Tibial nerve (tissue), 4 donors: ENCODE data around the gene UBN2.

ENCODE experiments used
- CTCF ChIP-seq, 5 experiments: fragments of 200-600 bp in 3 of 5; fragments of 450-650 bp in 2 of 5; sonication (generic) in 3 of 5; IDR thresholded peaks; one replicate each; pipeline ENCODE4 v1.5.1; 2016 to 2019; ENCODE audit warnings: antibody characterized with exemption in 5 of 5, mild to moderate bottlenecking in 3 of 5, moderate library complexity in 2 of 5
- EP300 ChIP-seq, 2 donors: sonication (generic); formaldehyde crosslinking; IDR thresholded peaks; one replicate each; pipeline ENCODE4 v1.6.1; 2017; ENCODE audit warnings: antibody characterized with exemption in 2 of 2, mild to moderate bottlenecking in 1 of 2
- POLR2A ChIP-seq, 2 donors: fragments of 450-650 bp; IDR thresholded peaks; one replicate each; pipeline ENCODE4 v1.6.1; 2017; ENCODE audit warnings: antibody characterized with exemption in 2 of 2, mild to moderate bottlenecking in 2 of 2, moderate library complexity in 2 of 2

DNA sequence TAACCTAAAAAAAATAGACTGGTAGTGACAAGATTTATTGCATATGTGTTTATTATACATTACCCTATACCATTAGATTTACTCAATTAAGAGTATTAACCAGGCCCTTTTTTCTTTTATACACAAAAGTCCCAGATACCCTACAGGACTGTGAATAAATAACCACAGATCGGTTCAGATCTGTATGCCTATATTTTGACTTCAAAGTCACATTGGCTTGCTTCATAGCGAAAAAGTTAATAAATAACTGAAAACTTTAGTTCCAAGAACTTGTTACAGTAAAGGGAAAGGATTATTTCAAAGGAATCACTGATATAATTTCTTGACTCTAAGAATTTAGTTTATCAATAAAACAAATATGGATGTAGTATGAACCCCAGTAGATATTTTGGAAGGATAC lies 68.3 kb downstream of the UBN2 start:
- no peak for TF ChIP-seq POLR2A (IDR thresholded peaks at IDR 0.05)
- TF ChIP-seq CTCF (IDR thresholded peaks at IDR 0.05): no peak
- TF ChIP-seq EP300 (IDR thresholded peaks at IDR 0.05): no peak
